ELF-1 (cell line): Measurements from ENCODE around the gene EZH2.

Experiments
- DNase-seq: peaks from one replicate; pipeline ENCODE4 v3.0.0-alpha.2; 2016; ENCODE audit warnings: low read depth, low spot score

The EZH2 gene

GRCh38 chr7:148901178-148901577 lies 17.1 kb upstream of the EZH2 start:
- no peak for DNase-seq

GRCh38 chr7:148898845-148899484 lies 14.9 kb upstream of the EZH2 start:
- DNase-seq, result no peak

- no peak for DNase-seq
These were observed 10.5 kb upstream of the EZH2 start for GRCh38 chr7:148894591-148894990.

GRCh38 chr7:148893071-148893470 lies 9.0 kb upstream of the EZH2 start:
- no peak for DNase-seq

GRCh38 chr7:148888300-148888699 lies 4.2 kb upstream of the EZH2 start:
- no peak for DNase-seq

- DNase-seq, result no peak
These were observed 2.8 kb upstream of the EZH2 start for GRCh38 chr7:148886844-148887243.

GRCh38 chr7:148884299-148885022 lies 370 bp upstream of the EZH2 start:
- peak; percentile 92 for DNase-seq

- peak; percentile 18 for DNase-seq
These were observed 634 bp downstream of the EZH2 start for GRCh38 chr7:148883266-148884048.

GRCh38 chr7:148882841-148883265 lies 1.2 kb downstream of the EZH2 start:
- no peak for DNase-seq

GRCh38 chr7:148882192-148882591 lies 1.9 kb downstream of the EZH2 start:
- no peak for DNase-seq

- DNase-seq, result no peak
These were observed 5.8 kb downstream of the EZH2 start for GRCh38 chr7:148878317-148878716.

- DNase-seq, result no peak
These were observed 6.6 kb downstream of the EZH2 start for GRCh38 chr7:148877517-148877916.

GRCh38 chr7:148872188-148872587 lies 11.9 kb downstream of the EZH2 start:
- no peak for DNase-seq

- DNase-seq, result no peak
These were observed 12.5 kb downstream of the EZH2 start for GRCh38 chr7:148871551-148871950.

- DNase-seq, result no peak
These were observed 13.1 kb downstream of the EZH2 start for GRCh38 chr7:148871030-148871429.

- no peak for DNase-seq
These were observed 15.8 kb downstream of the EZH2 start for GRCh38 chr7:148868378-148868674.

GRCh38 chr7:148867596-148868377 lies 16.3 kb downstream of the EZH2 start:
- DNase-seq, result no peak

- no peak for DNase-seq
These were observed 17.7 kb downstream of the EZH2 start for GRCh38 chr7:148866362-148866761.

- DNase-seq, result no peak
These were observed 18.8 kb downstream of the EZH2 start for GRCh38 chr7:148865283-148865682.

- DNase-seq, result no peak
These were observed 20.8 kb downstream of the EZH2 start for GRCh38 chr7:148863324-148863723.

GRCh38 chr7:148862481-148862880 lies 21.6 kb downstream of the EZH2 start:
- DNase-seq, result no peak

- DNase-seq, result no peak
These were observed 25.6 kb downstream of the EZH2 start for GRCh38 chr7:148858489-148858888.
